Prostate gland (tissue), 2 donors: ENCODE data around the gene EIF4G3. TPM values are rescaled to one million over a fixed set of nuclear protein-coding genes. Genes with fewer than 3 reads are reported as not detected.

ENCODE experiments used
- DNase-seq: peaks from one replicate; pipeline ENCODE4 v3.0.0-alpha.2; 2019; ENCODE audit warnings: low spot score
- H3K27ac ChIP-seq, 2 donors: fragments of 200-600 bp; sonication (generic); 2 replicates each; pipeline ENCODE4 v1.5.1; 2017 to 2019
- H3K27me3 ChIP-seq: fragments of 200-600 bp; sonication (generic); replicated peaks from 2 replicates; pipeline ENCODE4 v1.5.1; 2019; ENCODE audit not compliant: insufficient read depth
- H3K36me3 ChIP-seq, 2 donors: fragments of 200-600 bp; sonication (generic); 1 replicate in 1 of 2; 2 replicates in 1 of 2; pipeline versions ENCODE4 v1.5.1 to v1.8.1; 2017 to 2019
- H3K4me1 ChIP-seq: fragments of 200-600 bp; sonication (generic); replicated peaks from 2 replicates; pipeline ENCODE4 v1.5.1; 2019
- H3K4me3 ChIP-seq, 2 donors: fragments of 200-600 bp; sonication (generic); 2 replicates each; pipeline ENCODE4 v1.5.1; 2017 to 2019
- H3K9me3 ChIP-seq: fragments of 200-600 bp; sonication (generic); 2 replicates; pipeline ENCODE4 v1.5.1; 2017
- CTCF ChIP-seq, 4 experiments: fragments of 200-600 bp in 2 of 4; fragments of 450-650 bp in 2 of 4; sonication (generic) in 2 of 4; IDR thresholded peaks; 1 replicate in 3 of 4; 2 replicates in 1 of 4; pipeline ENCODE4 v1.5.1; 2016 to 2019; ENCODE audit warnings: antibody characterized with exemption in 4 of 4, mild to moderate bottlenecking in 2 of 4, moderate library complexity in 2 of 4
- POLR2A ChIP-seq: fragments of 450-650 bp; IDR thresholded peaks from one replicate; pipeline ENCODE4 v1.6.1; 2016; ENCODE audit warnings: antibody characterized with exemption, mild to moderate bottlenecking
- POLR2AphosphoS5 ChIP-seq: sonication (generic); formaldehyde crosslinking; IDR thresholded peaks from one replicate; pipeline ENCODE4 v1.6.1; 2017; ENCODE audit warnings: antibody characterized with exemption
- WGBS: methylation state at CpG from one replicate; pipeline ENCODE4 v1.1.5; 2018; 5-methylcytosine and 5-hydroxymethylcytosine counted together
- intact Hi-C: fragments of 100-400 bp; cut with DNase I; formaldehyde crosslinking; loops from one replicate; pipeline ENCODE4 v1.14.2; 2022
- total RNA-seq, 2 donors: library from RNA; depleted of rRNA; stranded (reverse); fragments of >200 nt; gene quantifications; one replicate each; pipeline ENCODE4 v1.1.0, GENCODE V29; 2016

The EIF4G3 gene
- total RNA-seq, 2 donors from 2014 or later, result 28.3 to 81.1 TPM

- DNase-seq, result no peak
- no peaks in the 10 kb centered on the region for H3K4me1 ChIP-seq
- H3K27ac ChIP-seq, result no peak overlapping the region
- 91% methylated on average over 4 of the region's 4 CpGs for WGBS
- intact Hi-C loops, result no loop called here
- no peaks in the 10 kb centered on the region for H3K9me3 ChIP-seq
- H3K4me3 ChIP-seq, result no peak overlapping the region
- no peaks in the 10 kb centered on the region for H3K36me3 ChIP-seq
- TF ChIP-seq CTCF (IDR thresholded peaks at IDR 0.05) (no peak), POLR2AphosphoS5 (no peak), POLR2A (no peak)
- no peaks in the 10 kb centered on the region for H3K27me3 ChIP-seq
Measured at GRCh38 chr1:21121764-21122471, 54.8 kb downstream of the EIF4G3 start.

DNA sequence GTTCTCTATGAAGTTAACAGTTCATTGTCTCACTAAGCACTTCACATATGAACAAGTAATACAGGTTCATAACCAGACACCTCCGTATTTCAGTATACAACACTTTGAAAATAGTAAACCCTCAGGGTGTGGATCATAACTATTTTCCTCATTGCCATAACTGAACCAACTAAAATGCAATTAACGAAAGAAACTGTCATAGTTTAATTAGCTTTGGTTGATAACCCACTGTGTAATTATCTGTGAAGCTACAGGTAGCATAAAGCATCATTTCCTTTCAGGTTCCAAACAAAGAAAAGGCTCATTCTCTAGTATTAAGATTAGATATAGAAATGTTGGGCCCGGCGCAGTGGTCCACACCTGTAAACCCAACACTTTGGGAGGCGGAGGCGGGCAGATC lies 58.5 kb downstream of the EIF4G3 start:
- intact Hi-C loops, result no loop called here
- Histone ChIP-seq H3K36me3 (no peaks in the 10 kb centered on the region), H3K9me3 (no peaks in the 10 kb centered on the region), H3K27ac (no peak overlapping the region), H3K27me3 (no peaks in the 10 kb centered on the region), H3K4me1 (no peaks in the 10 kb centered on the region), H3K4me3 (no peak overlapping the region)
- 90% methylated on average over 6 of the region's 6 CpGs for WGBS
- TF ChIP-seq CTCF (IDR thresholded peaks at IDR 0.05) (no peak), POLR2AphosphoS5 (no peak), POLR2A (no peak)
- no peak for DNase-seq

DNA sequence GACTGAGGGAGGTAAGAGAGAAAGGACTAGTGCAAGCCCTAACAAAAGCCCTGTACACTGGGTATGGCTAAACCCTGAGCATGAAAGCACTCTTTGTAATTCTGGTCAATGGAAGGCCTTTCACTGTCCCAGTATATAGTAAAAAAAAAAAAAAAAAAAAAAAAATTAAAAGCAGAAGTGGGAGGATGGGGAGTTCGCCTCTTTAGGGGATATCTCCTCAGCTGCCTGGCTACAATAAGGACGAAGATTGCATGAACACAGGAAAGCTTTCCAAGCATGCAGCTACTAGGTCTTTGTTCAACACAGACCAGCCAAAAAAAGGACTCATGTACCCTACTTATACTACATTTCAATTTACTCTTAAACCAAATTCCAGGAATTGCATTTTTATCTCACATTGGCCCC lies 59.1 kb downstream of the EIF4G3 start:
- Histone ChIP-seq H3K36me3 (no peaks in the 10 kb centered on the region), H3K4me1 (no peaks in the 10 kb centered on the region), H3K4me3 (no peak overlapping the region), H3K9me3 (no peaks in the 10 kb centered on the region), H3K27ac (no peak overlapping the region), H3K27me3 (no peaks in the 10 kb centered on the region)
- WGBS, result 68% methylated on average over 2 of the region's 2 CpGs
- TF ChIP-seq CTCF (IDR thresholded peaks at IDR 0.05) (no peak), POLR2A (no peak), POLR2AphosphoS5 (no peak)
- intact Hi-C loops, result no loop called here
- DNase-seq, result no peak

- DNase-seq, result no peak
- Histone ChIP-seq H3K4me3 (no peak overlapping the region), H3K36me3 (no peaks in the 10 kb centered on the region), H3K27ac (no peak overlapping the region), H3K4me1 (no peaks in the 10 kb centered on the region), H3K27me3 (no peaks in the 10 kb centered on the region), H3K9me3 (no peaks in the 10 kb centered on the region)
- TF ChIP-seq POLR2AphosphoS5 (no peak), CTCF (IDR thresholded peaks at IDR 0.05) (no peak)
- intact Hi-C loops, result no loop called here
- WGBS, result 74% methylated on average over 1 of the region's 1 CpG
Measured at GRCh38 chr1:21117159-21117558, 59.5 kb downstream of the EIF4G3 start.

GRCh38 chr1:21115098-21115760 lies 61.5 kb downstream of the EIF4G3 start:
- Histone ChIP-seq H3K27ac (no peak overlapping the region), H3K4me3 (no peak overlapping the region), H3K36me3 (no peaks in the 10 kb centered on the region), H3K9me3 (no peaks in the 10 kb centered on the region), H3K27me3 (no peaks in the 10 kb centered on the region), H3K4me1 (no peaks in the 10 kb centered on the region)
- intact Hi-C loops, result no loop called here
- no peak for DNase-seq
- 88% methylated on average over 2 of the region's 2 CpGs for WGBS
- TF ChIP-seq CTCF (IDR thresholded peaks at IDR 0.05), result no peak
- no peak for TF ChIP-seq POLR2A
- TF ChIP-seq POLR2AphosphoS5, result no peak
